HG03066 (cell line): ENCODE data around the gene TMEM169.

ENCODE experiments used
- ATAC-seq: cut with Tn5 transposase; IDR thresholded peaks from one replicate; pipeline ENCODE4 v1.9.1; 2021; ENCODE audit warnings: low read depth; ENCODE audit not compliant: unreplicated experiment

Gene TMEM169

GRCh38 chr2:216103213-216103612 lies 21.5 kb downstream of the TMEM169 start:
- ATAC-seq, result no peak

DNA sequence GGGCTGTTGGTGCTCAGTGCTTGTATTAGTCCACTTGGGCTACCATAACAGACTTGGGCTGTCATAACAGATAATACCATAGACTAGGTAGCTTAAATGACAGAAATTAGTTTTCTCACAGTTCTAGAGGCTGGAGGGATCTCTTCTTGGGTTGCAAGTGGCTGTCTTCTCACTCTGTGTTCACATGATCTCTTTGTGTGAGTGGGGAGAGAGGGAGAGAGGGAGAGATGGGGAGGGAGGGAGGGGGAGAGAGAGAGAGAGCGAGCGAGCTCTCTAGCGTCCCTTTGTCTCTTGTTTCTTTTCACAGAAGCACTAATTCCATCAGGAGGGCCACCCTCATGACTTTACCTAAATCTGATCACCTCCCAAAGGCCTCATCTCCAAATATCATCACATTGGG lies 23.0 kb downstream of the TMEM169 start:
- ATAC-seq, result no peak

DNA sequence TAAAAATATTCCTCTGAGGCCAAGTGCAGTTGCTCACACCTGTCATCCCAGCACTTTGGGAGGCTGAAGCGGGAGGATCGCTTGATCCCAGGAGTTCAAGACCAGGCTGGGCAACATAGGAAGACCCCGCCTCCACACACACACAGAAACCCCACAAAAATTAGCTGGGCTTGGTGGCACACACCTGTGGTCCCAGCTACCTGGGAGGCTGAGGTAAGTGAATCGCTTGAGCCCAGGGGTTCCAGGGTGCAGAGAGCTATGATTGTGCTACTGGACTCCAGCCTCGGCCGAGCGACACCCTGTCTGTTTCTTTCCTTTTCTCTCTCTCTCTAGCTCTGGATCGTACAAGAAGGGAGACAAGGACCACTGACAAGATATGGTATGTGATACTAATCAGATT lies 25.6 kb downstream of the TMEM169 start:
- no peak for ATAC-seq

DNA sequence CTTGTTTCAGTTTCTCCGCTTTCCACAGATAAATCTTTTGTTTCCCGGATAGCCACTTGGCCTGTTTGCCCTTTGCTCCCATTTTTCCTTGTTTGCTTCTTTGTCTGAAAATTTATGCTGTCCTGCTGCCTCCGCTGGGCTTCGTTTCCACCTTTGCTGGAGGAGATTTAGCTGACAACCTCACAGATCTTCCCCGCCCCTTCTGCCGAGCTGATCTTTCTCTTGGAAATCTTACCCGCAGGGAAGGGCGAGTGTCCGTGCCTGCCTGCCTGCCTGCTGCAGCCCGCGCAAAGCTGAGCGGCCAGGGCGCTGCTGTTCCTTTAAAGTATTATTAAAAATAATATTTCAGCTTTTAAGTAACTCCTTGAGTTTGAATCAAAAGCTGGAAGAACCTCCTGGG lies 26.0 kb downstream of the TMEM169 start:
- ATAC-seq, result no peak

GRCh38 chr2:216108310-216108966 lies 26.7 kb downstream of the TMEM169 start:
- ATAC-seq, result no peak

DNA sequence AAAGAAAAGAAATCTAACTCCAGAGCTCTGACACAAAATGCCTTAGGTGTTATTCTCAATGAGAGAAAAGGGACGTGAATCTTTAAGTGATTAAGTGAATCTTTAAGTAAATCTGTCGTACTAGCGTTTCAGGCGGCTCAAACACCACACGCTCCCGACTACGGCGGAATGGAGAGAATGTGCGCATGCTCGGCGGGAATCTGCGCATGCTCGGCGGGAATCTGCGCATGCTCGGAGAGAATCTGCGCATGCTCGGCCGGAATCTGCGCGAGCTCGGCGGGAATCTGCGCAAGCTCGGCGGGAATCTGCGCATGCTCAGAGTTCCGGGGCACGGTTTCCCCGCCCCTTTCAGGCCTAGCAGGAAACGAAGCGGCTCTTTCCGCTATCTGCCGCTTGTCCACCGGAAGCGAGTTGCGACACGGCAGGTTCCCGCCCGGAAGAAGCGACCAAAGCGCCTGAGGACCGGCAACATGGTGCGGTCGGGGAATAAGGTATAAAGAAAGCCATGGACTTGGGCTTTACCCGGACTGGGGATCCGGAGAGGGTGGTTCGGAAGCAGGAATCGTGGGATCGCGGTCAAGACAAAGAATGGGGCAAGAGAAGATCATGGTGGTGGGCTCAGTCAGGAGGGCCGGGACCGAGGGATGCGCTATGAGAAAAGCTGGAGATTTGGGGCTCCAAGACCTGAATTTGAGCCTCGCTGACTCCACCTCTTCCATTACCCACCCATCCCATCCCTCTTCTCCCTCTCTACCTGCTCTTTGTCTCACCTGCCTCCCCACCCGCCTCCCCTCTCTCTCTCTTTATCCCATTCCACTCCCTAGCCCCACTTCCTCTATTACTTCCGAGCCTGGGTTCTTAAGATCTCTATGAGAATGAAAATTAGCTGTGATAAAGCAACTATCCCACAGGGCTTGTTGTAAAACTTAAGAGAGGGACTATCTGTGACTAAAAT lies 27.5 kb downstream of the TMEM169 start, which contains the start of gene XRCC5:
XRCC5 (plus strand) TSS at position 382 of the 955 bp plus-strand sequence; CDS start at position 471, 89 bp downstream.
- peak; percentile 41 for ATAC-seq

DNA sequence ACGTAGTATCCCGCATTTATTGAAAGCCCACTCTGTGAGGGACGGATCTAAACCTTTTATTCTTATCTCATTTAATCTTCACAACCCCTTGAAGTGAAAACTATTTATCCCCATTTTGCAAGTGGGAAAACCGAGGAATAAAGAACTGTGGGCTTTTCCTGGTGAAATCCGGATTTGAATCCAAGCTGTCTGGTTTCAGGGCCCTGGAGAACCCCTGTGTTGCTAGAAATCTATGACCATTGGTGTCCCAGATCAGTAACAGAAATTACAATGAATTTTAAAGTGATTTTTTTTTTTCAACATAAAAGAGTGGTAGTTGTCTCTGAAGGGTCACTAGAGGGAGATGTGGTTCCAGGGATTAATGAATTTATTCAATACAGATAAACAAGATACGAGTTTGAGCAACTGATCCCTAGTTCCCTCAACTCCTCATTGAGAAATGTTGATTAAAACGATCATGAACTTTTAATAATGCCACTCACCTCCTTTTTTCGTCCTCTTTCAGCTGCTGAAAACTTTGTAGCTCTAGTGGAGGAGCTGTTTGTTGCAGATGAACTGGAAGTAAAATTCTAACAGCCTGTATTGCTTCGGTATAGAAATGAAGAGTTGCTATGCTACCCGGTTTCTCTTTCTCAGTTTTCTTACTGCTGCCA lies 28.4 kb downstream of the TMEM169 start:
- ATAC-seq, result no peak

- no peak for ATAC-seq
Observed at GRCh38 chr2:216110620-216111019, 28.9 kb downstream of the TMEM169 start.

GRCh38 chr2:216111122-216111521 lies 29.4 kb downstream of the TMEM169 start:
- no peak for ATAC-seq

DNA sequence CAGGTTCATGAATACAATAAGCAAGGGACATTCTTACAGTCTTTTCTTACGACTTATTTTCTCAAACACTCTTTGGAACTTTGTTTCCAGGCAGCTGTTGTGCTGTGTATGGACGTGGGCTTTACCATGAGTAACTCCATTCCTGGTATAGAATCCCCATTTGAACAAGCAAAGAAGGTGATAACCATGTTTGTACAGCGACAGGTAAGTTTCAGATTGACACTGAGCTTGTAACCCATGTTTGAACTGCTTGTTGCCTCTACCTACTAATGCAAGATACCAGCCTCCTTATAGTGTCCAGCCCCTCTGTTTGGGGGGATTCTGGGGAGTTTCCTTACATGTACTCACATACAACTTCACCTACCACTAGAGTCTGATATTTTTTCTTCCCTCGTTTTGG lies 31.2 kb downstream of the TMEM169 start:
- no peak for ATAC-seq

- peak; percentile 77 for ATAC-seq
Observed at GRCh38 chr2:216113572-216113971, 31.9 kb downstream of the TMEM169 start.

DNA sequence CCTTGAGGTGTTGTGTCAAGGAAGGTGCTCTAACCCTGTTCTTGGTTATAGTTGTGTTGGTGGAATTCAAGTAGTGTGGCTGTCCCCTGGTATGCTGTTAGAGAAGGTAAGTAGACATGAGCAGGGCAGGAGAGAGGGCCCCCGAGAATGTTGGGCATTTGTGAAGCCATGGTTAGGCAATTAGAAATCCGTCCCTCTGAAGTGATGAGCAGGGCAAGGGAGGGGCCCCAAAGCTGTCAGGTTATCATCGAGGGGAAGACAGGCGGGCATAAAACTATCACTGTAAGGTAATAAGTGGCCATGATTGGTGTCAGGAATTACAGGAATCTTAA lies 32.6 kb downstream of the TMEM169 start:
- ATAC-seq, result no peak

DNA sequence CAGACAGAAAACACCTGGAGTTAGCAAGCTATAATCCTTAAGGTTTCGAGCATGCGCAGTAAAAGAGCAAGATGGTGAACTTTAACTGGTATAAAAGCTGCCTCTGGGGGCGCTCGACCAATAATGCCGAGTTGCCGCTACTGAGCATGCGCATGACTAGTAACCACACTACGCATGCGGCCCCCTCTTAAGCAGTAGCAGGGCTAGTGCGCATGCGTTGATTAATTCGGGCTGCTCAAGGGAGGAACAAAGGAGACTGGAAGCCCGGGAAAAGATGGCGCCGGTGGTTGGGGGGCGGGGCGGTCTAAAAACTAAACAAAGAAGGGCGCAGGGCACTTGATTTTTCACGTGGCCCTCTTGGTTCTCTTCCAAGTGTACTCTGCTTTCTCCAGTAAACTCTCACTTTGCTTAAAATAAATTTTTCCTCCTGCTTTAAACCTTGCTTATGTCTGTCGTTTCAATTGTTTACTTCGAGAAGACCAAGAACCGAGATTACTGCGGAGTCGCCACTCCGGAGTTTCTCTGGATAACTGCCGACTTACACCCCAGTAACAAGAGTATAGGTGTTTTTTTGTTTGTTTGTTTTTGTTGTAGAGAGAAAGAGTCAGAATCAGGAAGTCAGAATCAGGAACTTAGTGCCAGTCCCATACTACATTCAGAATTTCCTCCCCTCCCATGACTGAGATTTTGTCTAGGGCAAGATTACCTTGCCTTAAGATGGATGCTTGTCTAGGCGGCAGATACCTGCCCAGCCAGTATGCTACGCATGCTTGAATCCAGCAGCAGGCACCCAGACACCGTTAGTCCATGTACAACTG lies 33.2 kb downstream of the TMEM169 start:
- peak; percentile 47 for ATAC-seq

DNA sequence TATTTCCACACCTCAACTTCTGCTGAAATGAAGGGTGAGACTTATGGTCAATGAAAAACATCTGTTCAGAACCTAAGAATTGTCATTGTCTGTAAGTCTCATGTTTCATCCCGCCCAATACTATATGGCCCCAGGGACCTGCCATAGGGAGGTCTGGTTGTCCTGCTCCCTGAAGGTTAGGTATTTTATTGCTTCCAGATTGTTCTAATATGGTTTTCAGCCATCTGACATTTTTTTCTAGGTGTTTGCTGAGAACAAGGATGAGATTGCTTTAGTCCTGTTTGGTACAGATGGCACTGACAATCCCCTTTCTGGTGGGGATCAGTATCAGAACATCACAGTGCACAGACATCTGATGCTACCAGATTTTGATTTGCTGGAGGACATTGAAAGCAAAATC lies 34.7 kb downstream of the TMEM169 start:
- ATAC-seq, result no peak

DNA sequence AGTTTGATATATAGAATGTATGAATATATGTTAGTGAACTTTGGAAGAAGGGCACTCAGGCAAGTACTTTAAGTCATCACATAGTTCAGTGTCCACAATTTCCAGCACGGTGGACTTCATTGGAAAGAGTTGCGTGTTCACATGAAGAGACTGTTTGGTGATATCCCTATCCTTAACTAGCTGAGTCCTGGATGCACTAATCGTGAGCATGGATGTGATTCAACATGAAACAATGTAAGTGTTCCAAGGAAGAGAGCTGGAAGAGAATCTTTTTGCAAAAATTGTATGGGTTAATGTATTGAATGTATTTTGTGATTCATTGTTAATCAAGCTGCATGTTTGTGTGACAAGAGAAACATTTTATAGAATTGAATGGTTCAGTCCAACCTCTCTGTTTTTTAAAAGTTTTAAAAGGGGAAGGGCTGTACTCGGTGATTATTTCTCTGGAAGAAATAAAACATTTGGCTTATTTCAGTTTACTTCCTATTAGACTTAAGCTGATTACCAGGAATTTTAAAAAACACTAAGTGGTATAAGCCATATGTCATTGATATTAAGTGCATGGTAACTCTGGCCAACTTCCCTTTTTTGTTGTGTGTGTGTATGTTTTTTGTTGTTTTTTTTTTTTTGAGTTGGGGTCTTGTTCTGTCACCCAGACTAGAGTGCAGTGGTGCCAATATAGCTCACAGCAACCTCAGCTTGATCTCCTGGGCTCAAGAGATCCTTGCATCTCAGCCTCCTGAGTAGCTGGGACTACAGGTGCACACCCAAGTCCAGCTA lies 36.0 kb downstream of the TMEM169 start:
- no peak for ATAC-seq

- ATAC-seq, result no peak
Observed at GRCh38 chr2:216118474-216118873, 36.8 kb downstream of the TMEM169 start.

- no peak for ATAC-seq
Observed at GRCh38 chr2:216119146-216119545, 37.4 kb downstream of the TMEM169 start.

- no peak for ATAC-seq
Observed at GRCh38 chr2:216119986-216120385, 38.3 kb downstream of the TMEM169 start.

DNA sequence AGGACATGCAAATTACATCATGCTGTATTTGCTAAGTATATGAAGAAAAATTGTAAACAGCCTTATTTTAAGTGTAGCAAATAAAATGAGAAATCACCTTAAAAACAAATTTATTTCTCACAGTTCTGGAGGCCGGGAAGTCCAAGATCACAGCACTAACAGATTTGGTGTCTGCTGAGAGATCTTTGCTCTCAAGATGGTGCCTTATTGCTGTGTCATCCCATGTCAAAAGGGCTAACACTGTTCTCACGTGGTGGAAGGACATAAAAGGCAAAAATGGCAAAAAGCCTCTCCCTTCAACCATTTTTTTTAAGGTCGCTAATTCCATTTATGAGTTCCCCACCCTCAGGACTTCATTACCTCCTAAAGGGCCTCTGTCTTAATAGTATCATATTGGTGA lies 39.5 kb downstream of the TMEM169 start:
- ATAC-seq, result no peak

DNA sequence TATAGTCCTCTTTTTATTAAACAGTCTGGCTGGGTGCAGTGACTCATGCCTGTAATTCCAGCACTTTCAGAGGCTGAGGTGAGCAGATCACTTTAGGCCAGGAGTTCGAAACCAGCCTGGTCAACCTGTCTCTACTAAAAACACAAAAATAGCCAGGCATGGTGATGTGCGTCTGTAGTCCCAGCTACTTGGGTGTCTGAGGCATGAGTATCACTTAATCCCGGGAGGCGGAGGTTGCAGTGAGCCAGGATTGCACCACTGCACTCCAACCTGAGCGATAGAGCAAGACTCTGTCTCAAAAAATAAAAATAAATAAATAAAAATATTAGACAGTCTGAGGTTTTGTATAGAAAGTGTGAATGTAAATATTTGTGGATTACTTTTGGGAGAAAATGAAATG lies 45.2 kb downstream of the TMEM169 start:
- ATAC-seq, result no peak
